ENCODE measurements around the gene C14orf180. TPM values are rescaled to one million over a fixed set of nuclear protein-coding genes. Genes with fewer than 3 reads are reported as not detected.

C14orf180 gene
- total RNA-seq, result not detected in 2 replicates

GRCh38 chr14:104579507-104579906 is at the start of gene C14orf180:
Gene C14orf180, plus strand, starts transcription at chr14:104579764. Its CDS starts 6,667 bp downstream, at chr14:104586431.

GRCh38 chr14:104604458-104605449 is 25.2 kb downstream of the C14orf180 start, which contains the start of gene TMEM179:
Gene TMEM179, minus strand, starts transcription at chr14:104604772. Its CDS starts 31 bp downstream, at chr14:104604741.

Other genes starting within 250 kb of the C14orf180 start
- gene TMEM179, start 25.0 kb downstream of the C14orf180 start, total RNA-seq, result 0.06 and 0.40 TPM in 2 replicates
- gene INF2, start 109.9 kb downstream of the C14orf180 start, total RNA-seq, result 56.7 and 84.3 TPM in 2 replicates
- 5.5 and 6.0 TPM in 2 replicates for gene ADSS1, start 144.5 kb downstream of the C14orf180 start, total RNA-seq
- gene SIVA1, start 173.4 kb downstream of the C14orf180 start, total RNA-seq, result 74.5 and 101 TPM in 2 replicates
- gene AKT1, start 216.0 kb downstream of the C14orf180 start, total RNA-seq, result 214 and 250 TPM in 2 replicates
- 2.9 and 3.6 TPM in 2 replicates for gene ZBTB42, start 221.3 kb downstream of the C14orf180 start, total RNA-seq